GM12801 (cell line): Measurements from ENCODE around the gene AWAT1.

Source experiments
- CTCF ChIP-seq: IDR thresholded peaks from one replicate; pipeline ENCODE4 v1.5.1; 2011; ENCODE audit warnings: control low read depth; ENCODE audit not compliant: insufficient read length; ENCODE audit errors: extremely low read depth

Gene AWAT1

GRCh38 chrX:70226687-70227086, 7.8 kb upstream of the AWAT1 start:
- TF ChIP-seq CTCF: no peak

GRCh38 chrX:70231666-70232065, 2.8 kb upstream of the AWAT1 start:
- TF ChIP-seq CTCF: no peak

GRCh38 chrX:70240751-70241150, 6.3 kb downstream of the AWAT1 start:
- TF ChIP-seq CTCF: no peak

GRCh38 chrX:70241501-70241900, 7.0 kb downstream of the AWAT1 start:
- TF ChIP-seq CTCF: no peak

GRCh38 chrX:70244881-70245280, 10.4 kb downstream of the AWAT1 start:
- TF ChIP-seq CTCF: no peak

GRCh38 chrX:70247252-70247651, 12.8 kb downstream of the AWAT1 start:
- TF ChIP-seq CTCF: no peak

- TF ChIP-seq CTCF: no peak
Observed at GRCh38 chrX:70252491-70252890, 18.0 kb downstream of the AWAT1 start.
